Astrocyte (in vitro differentiated cells and primary cell): ENCODE results near the gene PTPRT.

ENCODE experiments used
- EZH2 ChIP-seq: IDR thresholded peaks from 2 replicates; pipeline ENCODE4 v1.6.1; 2012; ENCODE audit warnings: mild to moderate bottlenecking, low read length, inconsistent platforms; ENCODE audit not compliant: insufficient read depth
- TF ChIP-seq, protein P1 (sequence below): IDR thresholded peaks from 2 replicates; pipeline ENCODE4 v1.5.1; 2011; ENCODE audit warnings: low read depth, mild to moderate bottlenecking, inconsistent platforms, low read length, moderate library complexity; ENCODE audit not compliant: insufficient read depth

DNA sequence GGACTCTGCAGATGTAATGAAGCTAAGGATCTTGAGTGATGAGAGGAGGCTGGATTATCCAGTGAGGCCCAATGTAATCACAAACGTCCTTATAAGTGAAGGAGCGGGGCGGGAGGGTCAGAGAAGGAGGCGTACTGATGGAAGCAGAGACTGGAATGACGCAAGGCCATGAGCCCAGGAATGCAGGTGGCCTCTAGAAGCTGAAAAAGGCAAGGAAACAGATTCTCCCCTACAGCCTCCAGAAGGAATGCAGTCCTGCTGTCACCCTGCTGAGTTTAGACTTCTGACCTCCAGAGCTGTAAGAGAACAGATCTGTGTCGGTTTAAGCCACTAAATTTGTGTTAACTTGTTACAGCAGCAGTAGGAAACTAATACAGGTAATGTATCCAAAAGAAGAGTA lies 227.9 kb downstream of the PTPRT start:
- TF ChIP-seq, protein P1, sequence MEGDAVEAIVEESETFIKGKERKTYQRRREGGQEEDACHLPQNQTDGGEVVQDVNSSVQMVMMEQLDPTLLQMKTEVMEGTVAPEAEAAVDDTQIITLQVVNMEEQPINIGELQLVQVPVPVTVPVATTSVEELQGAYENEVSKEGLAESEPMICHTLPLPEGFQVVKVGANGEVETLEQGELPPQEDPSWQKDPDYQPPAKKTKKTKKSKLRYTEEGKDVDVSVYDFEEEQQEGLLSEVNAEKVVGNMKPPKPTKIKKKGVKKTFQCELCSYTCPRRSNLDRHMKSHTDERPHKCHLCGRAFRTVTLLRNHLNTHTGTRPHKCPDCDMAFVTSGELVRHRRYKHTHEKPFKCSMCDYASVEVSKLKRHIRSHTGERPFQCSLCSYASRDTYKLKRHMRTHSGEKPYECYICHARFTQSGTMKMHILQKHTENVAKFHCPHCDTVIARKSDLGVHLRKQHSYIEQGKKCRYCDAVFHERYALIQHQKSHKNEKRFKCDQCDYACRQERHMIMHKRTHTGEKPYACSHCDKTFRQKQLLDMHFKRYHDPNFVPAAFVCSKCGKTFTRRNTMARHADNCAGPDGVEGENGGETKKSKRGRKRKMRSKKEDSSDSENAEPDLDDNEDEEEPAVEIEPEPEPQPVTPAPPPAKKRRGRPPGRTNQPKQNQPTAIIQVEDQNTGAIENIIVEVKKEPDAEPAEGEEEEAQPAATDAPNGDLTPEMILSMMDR, result no peak
- TF ChIP-seq EZH2, result no peak
